Fibroblast of skin of left biceps (primary cell): ENCODE results near the gene FAM120B.
"Not testable (repeated sequence)": the region's sequence is repeated elsewhere in the genome, so short reads cannot be mapped to it uniquely, and the experiment has no call there.

ENCODE experiments used
- DNase-seq, 2 experiments: peaks; one replicate each; pipeline ENCODE4 v3.0.0-alpha.2; 2013; ENCODE audit warnings: low read depth in 2 of 2

FAM120B gene

GRCh38 chr6:170298688-170299087 lies 7.9 kb upstream of the FAM120B start:
- DNase-seq: no peak

GRCh38 chr6:170301184-170301583 lies 5.4 kb upstream of the FAM120B start:
- DNase-seq: no peak

GRCh38 chr6:170305805-170306323 lies 694 bp upstream of the FAM120B start:
- no peak for DNase-seq

GRCh38 chr6:170307080-170307545 lies 555 bp downstream of the FAM120B start:
- no peak for DNase-seq

- no peak for DNase-seq
Measured at GRCh38 chr6:170308761-170309160, 2.2 kb downstream of the FAM120B start.

GRCh38 chr6:170311696-170312095 lies 5.1 kb downstream of the FAM120B start:
- DNase-seq: no peak

- DNase-seq: no peak
Measured at GRCh38 chr6:170312876-170313275, 6.3 kb downstream of the FAM120B start.

- no peak for DNase-seq
Measured at GRCh38 chr6:170313716-170314295, 7.2 kb downstream of the FAM120B start.

GRCh38 chr6:170314983-170315382 lies 8.4 kb downstream of the FAM120B start:
- no peak for DNase-seq

GRCh38 chr6:170316071-170316470 lies 9.5 kb downstream of the FAM120B start:
- no peak for DNase-seq

GRCh38 chr6:170317076-170317475 lies 10.5 kb downstream of the FAM120B start:
- DNase-seq: no peak

GRCh38 chr6:170317718-170318117 lies 11.2 kb downstream of the FAM120B start:
- DNase-seq: no peak

GRCh38 chr6:170329321-170329720 lies 22.8 kb downstream of the FAM120B start:
- DNase-seq: no peak

- DNase-seq: not testable (repeated sequence)
Measured at GRCh38 chr6:170335199-170335598, 28.6 kb downstream of the FAM120B start.

GRCh38 chr6:170344631-170345576 lies 38.3 kb downstream of the FAM120B start:
- DNase-seq: peak; percentile 4 to 7

- DNase-seq: no peak
Measured at GRCh38 chr6:170345662-170346061, 39.1 kb downstream of the FAM120B start.

- no peak for DNase-seq
Measured at GRCh38 chr6:170346649-170347048, 40.1 kb downstream of the FAM120B start.

- DNase-seq: no peak
Measured at GRCh38 chr6:170347091-170347490, 40.5 kb downstream of the FAM120B start.

GRCh38 chr6:170347975-170348374 lies 41.4 kb downstream of the FAM120B start:
- DNase-seq: no peak

- DNase-seq: not testable (repeated sequence)
Measured at GRCh38 chr6:170351456-170351855, 44.9 kb downstream of the FAM120B start.

- DNase-seq: not testable (repeated sequence)
Measured at GRCh38 chr6:170355190-170355589, 48.6 kb downstream of the FAM120B start.

GRCh38 chr6:170355661-170356060 lies 49.1 kb downstream of the FAM120B start:
- DNase-seq: no peak

GRCh38 chr6:170357812-170358211 lies 51.3 kb downstream of the FAM120B start:
- no peak for DNase-seq
